Keratinocyte (primary cell): ENCODE measurements around the gene MRPL44. TPM values are rescaled to one million over a fixed set of nuclear protein-coding genes. Genes with fewer than 3 reads are reported as not detected.

ENCODE experiments used
- DNase-seq: peaks from one replicate; pipeline ENCODE4 v3.0.0-alpha.2; 2011; ENCODE audit warnings: low read depth, missing footprints, low spot score
- FAIRE-seq: peaks from 2 replicates; lab custom pipeline; 2011; peaks lifted over from hg19 to GRCh38; lab: Jason Lieb, UNC
- H2AFZ ChIP-seq: 2 replicates; pipeline ENCODE4 v1.6.0; 2012; ENCODE audit warnings: low read length, control low read depth, inconsistent platforms; ENCODE audit not compliant: control insufficient read depth
- H3K27ac ChIP-seq: 2 replicates; pipeline ENCODE4 v1.5.1; 2011; ENCODE audit warnings: low read length; ENCODE audit not compliant: control insufficient read depth, insufficient read depth
- H3K27me3 ChIP-seq: 3 replicates; pipeline ENCODE4 v1.6.0; 2011; ENCODE audit warnings: low read length; ENCODE audit not compliant: control insufficient read depth, insufficient read depth; ENCODE audit errors: extremely low read depth
- H3K36me3 ChIP-seq, 2 experiments: 2 replicates in 1 of 2; 3 replicates in 1 of 2; pipeline ENCODE4 v1.5.1; 2011; ENCODE audit warnings: low read length in 2 of 2, mild to moderate bottlenecking in 1 of 2; ENCODE audit not compliant: control insufficient read depth in 2 of 2, insufficient read depth in 2 of 2; ENCODE audit errors: extremely low read depth in 1 of 2
- H3K4me1 ChIP-seq: 3 replicates; pipeline ENCODE4 v1.5.1; 2011; ENCODE audit warnings: low read length; ENCODE audit not compliant: control insufficient read depth, insufficient read depth; ENCODE audit errors: extremely low read depth
- H3K4me2 ChIP-seq: 3 replicates; pipeline ENCODE4 v1.6.0; 2011; ENCODE audit warnings: low read depth, low read length; ENCODE audit not compliant: control insufficient read depth, insufficient read depth; ENCODE audit errors: extremely low read depth
- H3K4me3 ChIP-seq, 3 experiments: fragments of 200-600 bp in 1 of 3; sonication (generic) in 1 of 3; 2 replicates in 2 of 3; 3 replicates in 1 of 3; pipeline ENCODE4 v1.5.1; 2011 to 2016; ENCODE audit warnings: low read length in 3 of 3, mild to moderate bottlenecking in 3 of 3, control low read depth in 2 of 3, inconsistent platforms in 1 of 3, low read depth in 1 of 3, mixed read lengths in 1 of 3, mixed run types in 1 of 3, moderate library complexity in 1 of 3; ENCODE audit not compliant: control insufficient read depth in 2 of 3, insufficient read depth in 2 of 3; ENCODE audit errors: extremely low read depth in 1 of 3
- H3K79me2 ChIP-seq: 2 replicates; pipeline ENCODE4 v1.6.0; 2012; ENCODE audit warnings: low read length; ENCODE audit not compliant: control insufficient read depth, insufficient read depth
- H3K9ac ChIP-seq: 3 replicates; pipeline ENCODE4 v1.6.0; 2011; ENCODE audit warnings: low read length; ENCODE audit not compliant: control insufficient read depth, insufficient read depth; ENCODE audit errors: extremely low read depth
- H3K9me1 ChIP-seq: 3 replicates; pipeline ENCODE4 v1.6.0; 2011; ENCODE audit warnings: low read length; ENCODE audit not compliant: control insufficient read depth, insufficient read depth; ENCODE audit errors: extremely low read depth
- H3K9me3 ChIP-seq: 2 replicates; pipeline ENCODE4 v1.5.1; 2012; ENCODE audit warnings: low read depth, low read length; ENCODE audit not compliant: control insufficient read depth
- H4K20me1 ChIP-seq: 3 replicates; pipeline ENCODE4 v1.6.0; 2011; ENCODE audit warnings: low read length; ENCODE audit not compliant: control insufficient read depth, insufficient read depth; ENCODE audit errors: extremely low read depth
- CTCF ChIP-seq, 3 experiments: IDR thresholded peaks in 1 of 3; conservative IDR thresholded peaks in 1 of 3; optimal IDR thresholded peaks in 1 of 3; 2 replicates in 2 of 3; 3 replicates in 1 of 3; pipeline versions ENCODE3 to v1.5.1; 2011; ENCODE audit warnings: low read length in 3 of 3, mild to moderate bottlenecking in 3 of 3, moderate library complexity in 2 of 3, control low read depth in 1 of 3, inconsistent platforms in 1 of 3; ENCODE audit not compliant: insufficient read depth in 2 of 3; ENCODE audit errors: extremely low read depth in 1 of 3
- EZH2 ChIP-seq: IDR thresholded peaks from one replicate; pipeline ENCODE4 v1.6.1; 2012; ENCODE audit warnings: inconsistent platforms, mild to moderate bottlenecking, low read length, moderate library complexity
- dilution Hi-C: fragments of 300-500 bp; cut with MboI; formaldehyde crosslinking; loops from one replicate; pipeline ENCODE4 v1.7.0; 2020; ENCODE audit warnings: low sequenced_read_pairs; ENCODE audit not compliant: extremely low pct_ligation_motif_present
- polyA plus RNA-seq, 5 experiments: library from polyadenylated mRNA; depleted of rRNA in 3 of 5; stranded (reverse) in 3 of 5; stranded (forward) in 1 of 5; unstranded in 1 of 5; fragments of >200 nt; gene quantifications; 1 replicate in 1 of 5; 2 replicates in 3 of 5; 3 replicates in 1 of 5; pipeline versions ENCODE4 v1.2.1 to v1.2.3, GENCODE V29; 2011 to 2012; ENCODE audit warnings: missing spikeins in 2 of 5, low read depth in 1 of 5, low replicate concordance in 1 of 5

MRPL44 gene
- polyA plus RNA-seq, 1 donor (not counting 4 experiments of a cell fraction or from before 2014, with no cell fraction given) = 27.1 TPM

- no peak for DNase-seq
- TF ChIP-seq EZH2 (no peak), CTCF (optimal IDR thresholded peaks at IDR 0.05 in 1 of 3, IDR thresholded peaks at IDR 0.05 in 1 of 3, conservative IDR thresholded peaks at IDR 0.05 in 1 of 3; ENCODE audit: extremely low read depth in 1 of 3, insufficient read depth in 2 of 3, low read length in 3 of 3) (no peak)
- H3K36me3 ChIP-seq = peaks cover 15 to 29% of the 10 kb centered on the region in 2 experiments
- H3K4me2 ChIP-seq = no peak overlapping the region
- no peak overlapping the region for H3K9ac ChIP-seq
- no peak overlapping the region for H3K27ac ChIP-seq
- H3K9me1 ChIP-seq = peaks cover 5% of the 10 kb centered on the region
- FAIRE-seq = peak; percentile 69
- no peak overlapping the region for H3K4me3 ChIP-seq
- no peaks in the 10 kb centered on the region for H3K27me3 ChIP-seq
- H3K4me1 ChIP-seq = peaks cover 17% of the 10 kb centered on the region
- dilution Hi-C loops = no loop called here
- H3K9me3 ChIP-seq = no peaks in the 10 kb centered on the region
- no peak overlapping the region for H2AFZ ChIP-seq
- peaks cover 72% of the 10 kb centered on the region for H3K79me2 ChIP-seq
- no peaks in the 10 kb centered on the region for H4K20me1 ChIP-seq
Measured at GRCh38 chr2:224009605-224010315, 52.5 kb downstream of the MRPL44 start.

GRCh38 chr2:224011837-224012236, 54.6 kb downstream of the MRPL44 start:
- dilution Hi-C loops = no loop called here
- Histone ChIP-seq H2AFZ (no peak overlapping the region), H4K20me1 (no peaks in the 10 kb centered on the region), H3K4me3 (no peak overlapping the region), H3K9ac (no peak overlapping the region), H3K9me3 (no peaks in the 10 kb centered on the region), H3K27me3 (no peaks in the 10 kb centered on the region), H3K9me1 (peaks cover 8% of the 10 kb centered on the region), H3K79me2 (peaks cover 73% of the 10 kb centered on the region), H3K4me1 (peaks cover 21% of the 10 kb centered on the region), H3K4me2 (no peak overlapping the region), H3K27ac (no peak overlapping the region), H3K36me3 (peaks cover 15 to 28% of the 10 kb centered on the region in 2 experiments)
- FAIRE-seq (peak; percentile 9), DNase-seq (no peak)
- TF ChIP-seq CTCF (optimal IDR thresholded peaks at IDR 0.05 in 1 of 3, IDR thresholded peaks at IDR 0.05 in 1 of 3, conservative IDR thresholded peaks at IDR 0.05 in 1 of 3; ENCODE audit: extremely low read depth in 1 of 3, insufficient read depth in 2 of 3, low read length in 3 of 3) (no peak), EZH2 (no peak)
